Putamen (tissue), 1 donor: ENCODE results near the gene ASB8.
"Not testable (repeated sequence)": the region's sequence is repeated elsewhere in the genome, so short reads cannot be mapped to it uniquely, and the experiment has no call there.

Experiments
- DNase-seq: peaks from one replicate; pipeline ENCODE4 v3.0.0-alpha.2; 2016; ENCODE audit warnings: low spot score

The ASB8 gene

GRCh38 chr12:48183091-48183875, 26.0 kb upstream of the ASB8 start, which contains the start of gene CCDC184:
TSS of gene CCDC184 (plus strand) at chr12:48183644. CDS start at chr12:48184123, 479 bp downstream.
- peak; percentile 88 for DNase-seq

DNA sequence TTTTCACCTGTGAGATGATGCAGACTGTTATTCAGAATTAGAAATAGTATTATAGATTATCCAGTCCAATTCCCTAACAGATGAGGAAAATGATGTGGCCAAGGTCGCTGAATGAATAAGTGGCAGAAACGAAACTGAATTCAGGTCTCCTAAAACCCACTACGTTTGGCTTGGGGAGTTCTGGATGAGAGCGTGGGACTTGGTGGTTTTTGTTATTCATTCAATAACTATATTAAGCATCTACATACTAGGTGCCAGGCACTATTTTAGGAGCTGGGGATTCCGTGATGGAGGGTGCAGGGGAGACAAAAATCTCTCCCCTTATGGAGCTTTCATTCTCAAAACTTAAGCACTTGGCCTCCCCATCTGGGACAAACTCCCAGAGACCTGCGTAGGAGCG, 25.3 kb upstream of the ASB8 start:
- DNase-seq, result no peak

DNA sequence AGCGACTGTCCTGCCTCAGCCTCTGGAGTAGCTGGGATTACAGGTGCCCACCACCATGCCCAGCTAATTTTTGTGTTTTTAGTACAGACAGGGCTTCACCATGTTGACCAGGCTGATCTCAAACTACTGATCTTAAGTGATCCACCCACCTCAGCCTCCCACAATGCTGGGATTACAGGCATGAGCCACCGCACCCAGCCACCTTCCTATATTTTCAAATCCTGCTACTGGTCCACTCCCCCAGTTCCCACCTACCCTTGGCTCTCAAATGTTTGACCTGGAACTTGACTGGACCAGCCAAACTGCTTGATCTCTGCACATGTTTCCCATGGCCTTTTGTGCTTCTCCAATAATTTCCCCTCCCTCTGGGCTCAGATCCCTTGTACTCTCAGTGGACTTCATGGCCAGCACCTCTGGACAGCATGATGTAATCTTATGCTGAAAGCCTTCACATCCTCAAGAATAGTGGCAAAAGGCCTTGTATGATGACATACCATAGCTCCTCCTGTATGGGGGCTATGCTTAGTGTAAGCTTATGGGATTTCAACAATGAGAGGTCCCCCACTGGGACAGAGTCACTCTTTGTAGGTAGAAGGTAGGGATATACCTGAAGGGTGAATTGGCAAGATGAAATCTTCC, 23.7 kb upstream of the ASB8 start:
- DNase-seq, result no peak

GRCh38 chr12:48180424-48180823, 23.1 kb upstream of the ASB8 start:
- DNase-seq, result no peak

- DNase-seq, result no peak
Observed at GRCh38 chr12:48179466-48179865, 22.2 kb upstream of the ASB8 start.

DNA sequence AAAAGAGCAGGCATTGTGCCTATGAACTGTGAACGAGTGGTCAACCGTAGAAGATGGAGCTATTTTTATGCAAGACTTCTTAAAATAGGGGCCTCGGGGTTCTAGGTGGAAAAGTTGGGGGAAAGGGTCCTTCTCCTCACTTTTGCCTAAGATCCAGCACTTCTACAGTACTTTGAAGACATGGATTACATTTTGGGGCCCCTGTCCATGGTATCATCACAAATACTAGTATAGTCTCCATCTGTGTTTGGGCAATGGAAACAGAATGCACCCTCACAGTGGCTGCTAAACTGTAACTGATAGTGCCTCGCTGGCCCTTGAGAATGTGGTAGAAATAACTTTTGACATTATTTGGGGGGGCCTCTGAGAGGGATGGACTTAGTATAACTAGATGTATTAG, 20.7 kb upstream of the ASB8 start:
- DNase-seq, result no peak

GRCh38 chr12:48176417-48176751, 19.1 kb upstream of the ASB8 start:
- no peak for DNase-seq

DNA sequence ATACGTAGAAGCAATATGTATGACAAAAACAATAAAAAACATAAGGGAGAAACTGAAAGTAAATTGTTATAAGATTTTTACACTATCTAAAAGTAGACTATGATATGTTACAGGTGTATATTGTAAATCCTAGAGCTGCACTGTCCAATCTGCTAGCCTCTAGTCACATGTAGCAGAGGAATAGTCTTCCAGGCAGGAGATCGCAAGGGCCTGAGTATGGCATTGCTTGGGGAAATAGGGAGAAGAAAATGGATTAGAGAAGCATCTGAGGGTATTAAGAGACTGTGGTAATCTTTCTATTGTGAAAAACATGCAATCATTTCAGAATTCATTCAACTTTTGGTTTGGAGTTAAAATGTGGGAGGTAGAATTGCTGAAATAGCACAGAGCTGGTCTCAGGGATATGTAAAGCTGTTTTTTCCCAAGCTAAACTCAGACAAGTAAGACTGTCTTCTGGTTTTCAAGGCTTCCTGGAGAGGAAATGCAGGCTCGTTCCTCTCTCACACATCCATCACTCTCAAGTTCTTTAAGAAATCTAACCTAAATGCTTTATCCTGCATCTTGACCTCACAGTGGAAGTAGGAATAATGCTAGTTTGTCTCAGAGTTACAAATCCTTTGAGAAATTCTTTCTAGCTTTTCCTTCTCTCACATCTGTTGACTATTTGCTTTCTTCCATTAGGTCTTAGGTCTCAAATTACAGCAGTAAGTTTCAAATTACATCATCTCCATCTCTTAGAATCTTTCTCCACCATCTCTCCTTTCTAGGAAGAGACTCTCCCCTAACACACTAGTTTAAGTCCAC, 18.5 kb upstream of the ASB8 start:
- no peak for DNase-seq

DNA sequence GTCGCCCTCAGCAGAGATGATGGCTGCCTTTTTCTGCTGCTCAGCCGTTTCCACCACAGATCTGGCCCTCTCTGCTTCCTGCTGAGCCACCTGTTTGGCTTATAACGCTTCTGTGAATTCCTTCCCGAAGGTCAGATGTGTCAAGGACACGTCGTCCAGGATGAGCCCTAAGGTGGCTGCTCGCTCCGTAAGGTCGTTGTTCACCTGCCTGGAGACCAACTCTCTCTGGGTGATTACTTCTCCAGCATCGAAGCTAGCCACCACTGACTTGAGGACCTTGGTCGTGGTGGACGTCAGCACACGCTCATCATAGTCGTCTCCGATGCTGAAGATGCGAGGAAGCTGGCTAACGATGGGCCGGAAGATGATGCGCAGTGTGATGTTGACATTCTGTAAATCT, 11.7 kb upstream of the ASB8 start:
- no peak for DNase-seq

- DNase-seq, result peak; percentile 49
Observed at GRCh38 chr12:48165089-48165981, 8.0 kb upstream of the ASB8 start.

- no peak for DNase-seq
Observed at GRCh38 chr12:48164451-48164850, 7.1 kb upstream of the ASB8 start.

DNA sequence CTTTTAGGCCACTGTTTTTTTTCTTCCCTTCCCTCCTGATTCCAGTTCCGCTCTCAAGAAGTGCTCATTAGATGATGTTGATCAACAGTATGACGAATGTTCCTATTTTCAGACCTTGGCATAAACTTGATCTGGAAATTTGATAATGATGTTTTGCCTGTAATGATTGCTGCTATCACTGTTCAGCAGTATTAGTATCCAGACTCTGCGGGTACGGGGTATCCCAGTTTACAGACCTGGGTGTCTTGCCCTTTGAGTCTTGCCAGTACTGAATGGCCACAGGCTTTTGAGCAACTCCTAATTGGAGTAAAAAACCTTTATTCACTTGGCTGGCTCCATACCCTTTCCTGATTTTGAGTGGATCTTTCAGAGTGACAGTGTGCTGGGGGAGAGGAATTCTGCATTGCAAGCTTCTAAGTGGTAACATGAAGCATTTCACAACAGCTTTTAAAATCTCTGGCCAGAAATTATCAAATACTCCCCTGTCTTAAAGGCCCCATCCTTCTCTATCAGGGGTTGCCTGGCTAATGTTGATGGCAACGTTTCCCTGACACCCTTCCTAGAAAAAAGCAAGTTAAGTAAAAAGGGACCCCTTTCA, 5.9 kb upstream of the ASB8 start:
- DNase-seq, result no peak

- no peak for DNase-seq
Observed at GRCh38 chr12:48160807-48161206, 3.5 kb upstream of the ASB8 start.

GRCh38 chr12:48160046-48160445, 2.7 kb upstream of the ASB8 start:
- DNase-seq, result no peak

DNA sequence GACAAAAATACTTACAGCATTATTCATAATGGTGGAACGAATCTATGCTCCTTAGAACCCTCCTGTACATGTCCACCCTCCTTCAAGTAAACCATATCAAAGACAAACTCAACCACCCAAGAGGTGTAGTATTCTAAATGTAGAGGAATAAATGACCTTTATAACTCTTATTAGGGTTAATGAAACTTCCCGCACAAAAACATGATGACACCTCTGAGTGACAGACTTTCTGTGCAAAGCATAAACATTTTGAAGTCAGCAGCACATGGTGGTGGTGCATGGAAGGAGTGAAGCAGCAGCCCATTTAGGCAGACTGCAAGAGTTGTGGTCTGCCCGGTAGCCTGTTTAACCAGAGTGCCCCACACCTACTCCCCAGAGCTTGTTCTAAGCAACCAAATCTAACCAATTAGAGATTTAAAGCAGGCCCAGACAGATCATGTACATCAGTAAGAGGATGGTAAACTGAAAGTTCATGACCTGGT, 615 bp upstream of the ASB8 start:
- no peak for DNase-seq

DNA sequence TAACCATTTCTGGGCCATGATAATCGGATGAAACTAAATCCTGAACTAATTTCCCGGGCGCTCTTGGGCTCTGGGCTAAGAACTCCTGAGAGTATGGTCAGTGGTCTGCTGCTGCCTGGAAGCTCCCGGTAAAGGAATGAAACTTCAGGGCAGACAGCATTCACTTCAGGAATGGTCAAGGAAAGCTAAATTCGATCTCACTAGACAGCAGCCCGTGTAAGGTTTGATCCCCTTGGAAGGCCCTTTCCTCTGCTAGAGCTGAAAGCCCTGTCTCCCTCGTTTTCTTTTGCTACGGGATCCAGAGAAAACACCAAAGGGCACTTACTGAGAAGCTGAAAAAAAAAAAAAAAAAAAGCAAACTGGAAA, 680 bp downstream of the ASB8 start:
- DNase-seq, result no peak

DNA sequence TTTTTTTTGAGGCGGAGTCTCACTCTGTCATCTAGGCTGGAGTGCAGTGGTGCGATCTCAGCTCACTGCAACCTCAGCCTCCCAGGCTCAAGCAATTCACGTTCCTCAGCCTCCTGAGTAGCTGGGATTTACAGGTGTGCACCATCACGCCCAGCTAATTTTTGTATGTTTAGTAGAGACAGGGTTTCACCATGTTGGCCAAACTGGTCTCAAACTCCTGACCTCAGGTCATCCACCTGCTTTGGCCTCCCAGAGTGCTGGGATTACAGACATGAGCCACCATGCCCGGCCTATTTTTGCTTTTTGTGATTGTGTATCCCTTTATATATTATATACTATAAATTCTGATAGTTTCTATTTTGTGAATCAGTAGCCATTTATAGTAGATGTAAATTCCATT, 1.5 kb downstream of the ASB8 start:
- DNase-seq, result not testable (repeated sequence)

- no peak for DNase-seq
Observed at GRCh38 chr12:48151103-48151771, 6.1 kb downstream of the ASB8 start.

GRCh38 chr12:48145981-48146380, 11.3 kb downstream of the ASB8 start:
- no peak for DNase-seq

DNA sequence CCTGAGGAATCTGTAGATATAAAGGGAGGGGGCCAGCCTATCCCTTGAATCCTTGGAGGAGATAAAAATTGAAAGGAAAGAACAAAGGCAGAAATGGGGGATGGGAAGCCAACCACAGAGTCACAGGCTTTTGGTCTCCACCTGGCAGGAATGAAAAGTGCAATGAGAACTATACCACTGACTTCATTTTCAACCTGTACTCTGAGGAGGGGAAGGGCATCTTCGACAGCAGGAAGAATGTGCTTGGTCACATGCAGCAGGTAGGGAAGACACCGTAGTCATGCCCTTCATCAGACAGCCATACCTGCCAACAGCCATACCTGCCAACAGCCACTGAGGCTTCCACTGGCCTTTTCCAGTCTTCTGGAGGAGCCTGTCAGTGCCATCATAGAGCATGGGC, 13.4 kb downstream of the ASB8 start:
- no peak for DNase-seq
